Measurements from ENCODE around the gene ARG2.
"Not testable (repeated sequence)": the region's sequence is repeated elsewhere in the genome, so short reads cannot be mapped to it uniquely, and the experiment has no call there.

The ARG2 gene

DNA sequence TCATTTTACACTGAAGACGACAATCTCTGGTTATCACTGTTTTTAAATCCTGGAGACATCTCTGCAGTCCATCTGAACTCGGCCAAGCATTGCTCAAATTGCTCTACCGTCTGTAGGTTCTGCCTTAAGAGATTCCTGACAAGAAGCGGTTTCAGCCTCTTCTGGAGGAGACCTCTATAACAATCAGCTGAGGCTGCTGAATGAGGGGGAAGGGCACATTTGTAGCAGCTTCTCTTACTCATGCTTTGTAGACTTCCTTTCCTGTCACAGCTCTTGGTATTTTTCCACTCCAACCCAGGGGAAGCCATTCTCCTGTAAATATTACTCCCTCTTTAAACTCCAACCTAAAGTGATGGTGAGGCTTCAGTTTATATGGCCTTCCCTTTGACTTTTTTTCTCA, 3.0 kb downstream of the ARG2 start:
- Histone ChIP-seq H3K27ac (ENCODE audit: low read length) (no peak overlapping the region), H3K36me3 (replicated peaks; ENCODE audit: insufficient read depth, low read length) (no peaks in the 10 kb centered on the region), H3K4me3 (ENCODE audit: low read length) (no peak overlapping the region), H3F3A (ENCODE audit: insufficient read depth, low read length) (peaks cover 9% of the 10 kb centered on the region), H3K4me2 (ENCODE audit: low read depth, low read length) (no peak overlapping the region), H3K9me2 (replicated peaks; ENCODE audit: insufficient read depth, low read length) (no peaks in the 10 kb centered on the region), H3K79me2 (ENCODE audit: low read length) (no peaks in the 10 kb centered on the region), H3K9me3 (replicated peaks; ENCODE audit: insufficient read depth, low read length) (no peaks in the 10 kb centered on the region), H3K27me3 (replicated peaks; ENCODE audit: insufficient read depth, low read length) (no peaks in the 10 kb centered on the region), H3K4me1 (ENCODE audit: low read length) (0 out of 2 replicates have a peak, but pooled peaks cover 2% of the 10 kb centered on the region), H4K20me1 (ENCODE audit: insufficient read depth, low read length) (no peaks in the 10 kb centered on the region), H2AFZ (ENCODE audit: low read length) (no peak overlapping the region), H3K9ac (ENCODE audit: low read length) (no peak overlapping the region)
- DNase-seq = no peak
- TF ChIP-seq, protein P1, sequence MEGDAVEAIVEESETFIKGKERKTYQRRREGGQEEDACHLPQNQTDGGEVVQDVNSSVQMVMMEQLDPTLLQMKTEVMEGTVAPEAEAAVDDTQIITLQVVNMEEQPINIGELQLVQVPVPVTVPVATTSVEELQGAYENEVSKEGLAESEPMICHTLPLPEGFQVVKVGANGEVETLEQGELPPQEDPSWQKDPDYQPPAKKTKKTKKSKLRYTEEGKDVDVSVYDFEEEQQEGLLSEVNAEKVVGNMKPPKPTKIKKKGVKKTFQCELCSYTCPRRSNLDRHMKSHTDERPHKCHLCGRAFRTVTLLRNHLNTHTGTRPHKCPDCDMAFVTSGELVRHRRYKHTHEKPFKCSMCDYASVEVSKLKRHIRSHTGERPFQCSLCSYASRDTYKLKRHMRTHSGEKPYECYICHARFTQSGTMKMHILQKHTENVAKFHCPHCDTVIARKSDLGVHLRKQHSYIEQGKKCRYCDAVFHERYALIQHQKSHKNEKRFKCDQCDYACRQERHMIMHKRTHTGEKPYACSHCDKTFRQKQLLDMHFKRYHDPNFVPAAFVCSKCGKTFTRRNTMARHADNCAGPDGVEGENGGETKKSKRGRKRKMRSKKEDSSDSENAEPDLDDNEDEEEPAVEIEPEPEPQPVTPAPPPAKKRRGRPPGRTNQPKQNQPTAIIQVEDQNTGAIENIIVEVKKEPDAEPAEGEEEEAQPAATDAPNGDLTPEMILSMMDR (IDR thresholded peaks at IDR 0.05; ENCODE audit: low read length) = no peak
- TF ChIP-seq EZH2phosphoT487 (IDR thresholded peaks at IDR 0.05; ENCODE audit: low read length) (no peak), EZH2 (optimal IDR thresholded peaks at IDR 0.05; ENCODE audit: low read depth, low read length) (no peak)

DNA sequence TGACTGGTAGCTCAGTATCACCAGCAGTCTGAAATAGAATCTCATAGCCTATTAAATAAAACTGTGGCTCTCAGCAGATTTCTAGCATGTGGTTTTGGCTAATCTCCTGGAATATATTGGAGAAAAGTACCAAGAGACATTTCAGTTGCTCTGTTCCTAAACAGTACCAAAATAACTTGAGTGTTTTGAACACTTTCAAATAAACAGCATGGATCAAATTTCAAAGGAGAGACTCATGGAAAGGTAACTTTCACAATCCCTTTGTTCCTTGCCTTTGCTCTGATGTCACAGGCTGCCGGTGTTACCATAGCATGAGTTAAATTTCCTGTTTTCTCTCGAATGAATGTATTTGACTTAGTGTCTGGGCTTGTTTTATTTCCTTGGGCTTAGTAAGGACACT, 3.4 kb downstream of the ARG2 start:
- H3K9ac ChIP-seq (ENCODE audit: low read length) = no peak overlapping the region
- H3F3A ChIP-seq (ENCODE audit: insufficient read depth, low read length) = peaks cover 9% of the 10 kb centered on the region
- no peaks in the 10 kb centered on the region for H3K9me3 ChIP-seq (replicated peaks; ENCODE audit: insufficient read depth, low read length)
- TF ChIP-seq, protein P1 (IDR thresholded peaks at IDR 0.05; ENCODE audit: low read length) = no peak
- TF ChIP-seq EZH2 (optimal IDR thresholded peaks at IDR 0.05; ENCODE audit: low read depth, low read length) (no peak), EZH2phosphoT487 (IDR thresholded peaks at IDR 0.05; ENCODE audit: low read length) (no peak)
- no peaks in the 10 kb centered on the region for H3K27me3 ChIP-seq (replicated peaks; ENCODE audit: insufficient read depth, low read length)
- 0 out of 2 replicates have a peak, but pooled peaks cover 2% of the 10 kb centered on the region for H3K4me1 ChIP-seq (ENCODE audit: low read length)
- H3K36me3 ChIP-seq (replicated peaks; ENCODE audit: insufficient read depth, low read length) = no peaks in the 10 kb centered on the region
- no peaks in the 10 kb centered on the region for H3K9me2 ChIP-seq (replicated peaks; ENCODE audit: insufficient read depth, low read length)
- H3K4me2 ChIP-seq (ENCODE audit: low read depth, low read length) = no peak overlapping the region
- no peak overlapping the region for H3K27ac ChIP-seq (ENCODE audit: low read length)
- DNase-seq = no peak
- H4K20me1 ChIP-seq (ENCODE audit: insufficient read depth, low read length) = no peaks in the 10 kb centered on the region
- no peak overlapping the region for H3K4me3 ChIP-seq (ENCODE audit: low read length)
- H2AFZ ChIP-seq (ENCODE audit: low read length) = no peak overlapping the region
- no peaks in the 10 kb centered on the region for H3K79me2 ChIP-seq (ENCODE audit: low read length)

DNA sequence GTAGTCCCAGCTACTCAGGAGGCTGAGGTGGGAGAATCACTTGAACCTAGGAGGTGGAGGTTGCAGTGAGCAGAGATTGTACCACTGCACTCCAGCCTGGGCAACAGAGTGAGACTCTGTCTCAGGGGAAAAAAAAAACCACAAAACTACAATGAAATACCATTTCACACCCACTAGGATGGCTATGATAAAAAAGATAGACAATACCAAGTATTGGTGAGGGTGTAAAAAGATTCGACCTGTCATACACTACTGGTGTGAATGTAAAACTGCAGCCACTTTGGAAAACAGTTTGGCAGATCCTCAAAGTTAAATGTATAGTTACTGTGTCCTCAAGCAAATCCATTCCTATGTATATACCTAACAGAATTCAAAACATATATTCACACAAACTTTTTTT, 6.4 kb downstream of the ARG2 start:
- H3K9me3 ChIP-seq (replicated peaks; ENCODE audit: insufficient read depth, low read length); H3K4me3 ChIP-seq (ENCODE audit: low read length); DNase-seq; H3K79me2 ChIP-seq (ENCODE audit: low read length); H3K4me1 ChIP-seq (ENCODE audit: low read length); H3K9me2 ChIP-seq (replicated peaks; ENCODE audit: insufficient read depth, low read length); H3K4me2 ChIP-seq (ENCODE audit: low read depth, low read length); H4K20me1 ChIP-seq (ENCODE audit: insufficient read depth, low read length); H3K36me3 ChIP-seq (replicated peaks; ENCODE audit: insufficient read depth, low read length); H3K27me3 ChIP-seq (replicated peaks; ENCODE audit: insufficient read depth, low read length); H3F3A ChIP-seq (ENCODE audit: insufficient read depth, low read length); H3K9ac ChIP-seq (ENCODE audit: low read length); H2AFZ ChIP-seq (ENCODE audit: low read length); H3K27ac ChIP-seq (ENCODE audit: low read length): not testable (repeated sequence)

DNA sequence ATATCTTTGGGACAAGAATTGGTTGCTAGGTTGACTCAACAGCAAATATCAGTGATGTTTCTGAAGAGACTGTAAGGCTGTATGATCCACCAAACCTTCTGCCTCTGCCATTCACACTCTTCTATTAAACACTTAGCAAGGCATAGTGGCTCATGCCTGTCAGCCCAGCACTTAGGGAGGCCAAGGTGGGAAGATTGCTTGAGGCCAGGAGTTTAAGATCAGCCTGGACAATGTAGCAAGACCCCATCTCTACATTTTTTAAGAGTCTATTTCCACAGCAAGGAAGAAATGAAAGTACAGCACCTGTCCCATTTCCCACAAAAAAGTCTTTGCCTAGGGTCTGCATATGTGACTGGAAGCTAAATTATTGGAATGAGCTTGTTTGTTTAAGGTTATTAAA, 7.8 kb downstream of the ARG2 start:
- Histone ChIP-seq H2AFZ (ENCODE audit: low read length) (no peak overlapping the region), H3K4me1 (ENCODE audit: low read length) (no peaks in the 10 kb centered on the region), H3K4me2 (ENCODE audit: low read depth, low read length) (no peak overlapping the region), H3K9ac (ENCODE audit: low read length) (no peak overlapping the region), H4K20me1 (ENCODE audit: insufficient read depth, low read length) (no peaks in the 10 kb centered on the region), H3K9me3 (replicated peaks; ENCODE audit: insufficient read depth, low read length) (no peaks in the 10 kb centered on the region), H3K27me3 (replicated peaks; ENCODE audit: insufficient read depth, low read length) (no peaks in the 10 kb centered on the region), H3K9me2 (replicated peaks; ENCODE audit: insufficient read depth, low read length) (no peaks in the 10 kb centered on the region), H3K79me2 (ENCODE audit: low read length) (no peaks in the 10 kb centered on the region), H3K36me3 (replicated peaks; ENCODE audit: insufficient read depth, low read length) (no peaks in the 10 kb centered on the region), H3K27ac (ENCODE audit: low read length) (no peak overlapping the region), H3F3A (ENCODE audit: insufficient read depth, low read length) (no peaks in the 10 kb centered on the region), H3K4me3 (ENCODE audit: low read length) (no peak overlapping the region)
- TF ChIP-seq, protein P1 (IDR thresholded peaks at IDR 0.05; ENCODE audit: low read length) = no peak
- no peak for TF ChIP-seq EZH2phosphoT487 (IDR thresholded peaks at IDR 0.05; ENCODE audit: low read length)
- no peak for DNase-seq
